HG02623 (cell line): ENCODE data around the gene DPYD.
A peak's percentile ranks its signal among the peaks of the same experiment; 100 is the strongest.

Experiments
- ATAC-seq: cut with Tn5 transposase; IDR thresholded peaks from one replicate; pipeline ENCODE4 v1.9.1; 2021; ENCODE audit warnings: moderate library complexity; ENCODE audit not compliant: unreplicated experiment

The DPYD gene

DNA sequence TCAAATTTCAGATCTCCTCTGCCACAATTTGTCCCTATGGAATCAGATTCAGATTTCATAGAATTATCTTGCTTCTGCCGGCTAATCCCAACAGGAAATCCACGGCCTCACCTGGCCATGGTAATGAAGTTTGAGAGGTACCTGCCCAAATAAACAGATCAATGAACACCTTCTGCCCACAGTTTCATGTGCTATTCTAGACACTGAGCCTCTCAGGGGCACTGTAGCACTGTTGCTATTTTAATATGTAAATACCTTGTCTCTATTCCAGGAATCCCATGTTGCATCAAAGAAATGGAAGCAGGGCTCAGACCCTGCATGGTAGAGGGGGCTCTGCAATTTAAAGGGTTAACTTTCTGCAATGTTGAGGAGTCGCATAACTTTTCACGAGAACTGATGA is 606.1 kb downstream of the DPYD start:
- no peak for ATAC-seq

DNA sequence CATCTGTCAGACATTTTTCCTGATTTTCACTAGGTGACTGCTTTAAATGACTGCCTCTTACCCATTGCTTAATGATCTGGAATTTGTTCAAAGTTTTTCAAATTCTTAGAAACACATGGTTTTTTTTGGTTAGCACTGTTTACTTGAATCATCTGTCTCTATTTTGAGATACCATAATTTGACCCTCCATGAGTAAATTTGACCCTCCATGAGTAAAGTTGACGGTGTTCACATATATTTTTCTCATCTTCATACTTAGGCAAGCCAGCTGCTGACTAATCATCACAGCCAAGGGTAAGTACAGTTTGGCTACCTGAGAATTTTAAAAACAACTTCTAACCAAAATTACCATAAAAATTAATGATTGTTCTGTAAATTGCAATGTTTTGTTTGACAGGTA is 612.7 kb downstream of the DPYD start:
- no peak for ATAC-seq

DNA sequence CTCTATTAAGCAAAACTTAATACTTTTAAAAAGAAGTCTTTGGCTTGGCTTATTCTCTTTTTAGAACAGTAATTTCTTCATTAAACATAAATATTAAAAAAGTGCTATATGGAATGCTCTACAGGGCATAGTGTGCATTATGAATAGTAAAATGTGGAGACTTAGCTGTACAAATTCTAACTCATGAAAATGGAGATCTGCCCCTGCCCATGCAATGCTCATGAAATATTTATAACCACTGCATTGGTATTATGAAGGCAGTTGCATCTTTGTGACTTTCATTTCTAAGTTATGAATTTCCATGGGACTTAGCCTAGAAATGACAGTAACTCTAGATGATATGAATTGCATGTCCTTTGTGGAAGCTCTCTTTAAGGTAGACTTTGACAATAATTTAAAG is 613.3 kb downstream of the DPYD start:
- ATAC-seq: no peak

DNA sequence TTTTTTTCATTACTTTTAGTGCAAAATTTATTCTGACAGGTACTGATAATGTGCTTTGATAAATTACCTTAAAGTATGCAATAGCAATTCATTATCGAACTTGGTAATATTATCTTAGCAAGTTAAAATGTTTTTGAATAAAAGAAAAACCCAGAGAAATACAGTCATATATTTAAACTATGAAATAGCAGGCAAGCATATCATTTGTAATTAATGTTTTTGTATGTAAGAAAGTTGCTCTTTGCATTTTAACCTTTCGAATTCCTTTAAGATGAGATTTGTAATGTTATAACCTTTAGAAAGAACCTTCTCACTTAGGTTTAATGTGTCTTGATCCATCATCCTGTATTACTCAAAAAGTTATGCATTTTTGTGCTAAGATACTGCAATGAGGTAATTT is 613.7 kb downstream of the DPYD start:
- ATAC-seq: no peak

DNA sequence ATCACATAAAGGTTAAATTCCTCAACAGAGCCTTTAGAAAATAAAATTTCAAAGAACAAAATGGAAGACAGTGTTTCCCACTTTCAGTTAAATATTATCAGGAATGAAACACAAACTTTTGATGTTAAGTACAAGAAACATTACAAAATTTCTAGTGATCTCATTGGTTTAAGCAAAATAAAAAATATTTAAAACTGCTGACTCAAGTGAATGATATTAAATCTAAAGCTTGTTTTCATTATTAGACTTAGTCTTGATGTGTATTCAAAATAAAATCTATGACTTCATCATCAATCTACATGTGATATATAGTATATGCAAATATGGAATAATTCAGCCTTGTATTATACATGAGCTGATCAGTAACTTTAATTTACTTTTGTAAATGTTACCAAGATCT is 614.3 kb downstream of the DPYD start:
- ATAC-seq: no peak

GRCh38 chr1:97304366-97304765 is 616.5 kb downstream of the DPYD start:
- ATAC-seq: no peak

DNA sequence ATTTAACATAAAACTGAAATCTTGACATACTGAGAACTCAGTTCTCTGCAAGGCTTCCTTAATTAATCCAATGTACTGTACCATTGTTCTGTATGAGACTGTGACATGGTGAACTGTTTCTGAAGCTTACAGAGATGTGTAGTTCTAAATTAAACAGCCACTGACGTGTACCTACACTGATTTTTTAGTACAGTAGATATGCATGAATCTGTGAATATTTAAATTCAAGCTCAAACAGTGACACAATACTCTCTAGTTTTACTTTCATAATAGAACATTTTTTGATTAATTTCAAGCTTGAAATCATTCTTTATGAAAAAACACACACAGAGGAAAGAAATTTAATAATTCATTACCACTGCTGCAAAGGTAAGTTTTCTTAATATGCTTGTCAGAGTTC is 621.9 kb downstream of the DPYD start:
- ATAC-seq: no peak

DNA sequence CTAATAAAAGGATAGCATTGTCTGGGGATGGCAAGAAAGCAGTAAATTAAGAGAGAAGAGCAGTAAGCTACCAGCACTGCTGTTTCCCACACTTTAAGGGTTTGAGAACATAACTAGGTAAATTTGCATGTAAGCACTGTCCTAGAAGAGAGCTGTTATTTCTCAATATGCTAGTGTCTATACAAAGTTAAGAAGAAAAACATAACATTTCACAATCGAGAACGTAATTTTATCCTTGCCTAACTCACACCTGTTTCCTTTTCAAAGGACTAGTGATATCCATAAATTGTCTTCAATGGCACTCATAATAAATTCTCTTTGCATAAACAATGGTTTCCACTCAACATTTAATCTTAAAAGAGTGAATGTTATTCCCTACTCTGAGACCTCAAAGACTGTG is 623.2 kb downstream of the DPYD start:
- ATAC-seq: no peak

DNA sequence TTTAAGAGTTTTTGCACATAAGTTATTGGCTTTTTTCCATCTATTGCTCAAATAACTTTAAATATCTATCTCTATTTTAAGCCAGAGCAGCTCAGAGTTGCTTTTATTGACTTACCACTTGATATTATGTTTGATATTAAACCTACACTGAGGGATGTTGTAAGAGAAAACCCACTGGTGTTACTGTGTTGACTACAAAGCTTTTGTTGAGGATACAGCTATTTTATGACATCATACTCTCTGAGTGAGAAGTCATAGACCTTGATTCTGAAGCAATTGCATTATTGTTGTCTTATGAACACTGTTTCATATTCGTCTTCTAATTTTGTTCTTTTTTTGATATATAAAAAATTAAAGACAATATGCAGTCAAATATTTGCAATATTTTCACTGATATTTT is 638.9 kb downstream of the DPYD start:
- ATAC-seq: no peak

DNA sequence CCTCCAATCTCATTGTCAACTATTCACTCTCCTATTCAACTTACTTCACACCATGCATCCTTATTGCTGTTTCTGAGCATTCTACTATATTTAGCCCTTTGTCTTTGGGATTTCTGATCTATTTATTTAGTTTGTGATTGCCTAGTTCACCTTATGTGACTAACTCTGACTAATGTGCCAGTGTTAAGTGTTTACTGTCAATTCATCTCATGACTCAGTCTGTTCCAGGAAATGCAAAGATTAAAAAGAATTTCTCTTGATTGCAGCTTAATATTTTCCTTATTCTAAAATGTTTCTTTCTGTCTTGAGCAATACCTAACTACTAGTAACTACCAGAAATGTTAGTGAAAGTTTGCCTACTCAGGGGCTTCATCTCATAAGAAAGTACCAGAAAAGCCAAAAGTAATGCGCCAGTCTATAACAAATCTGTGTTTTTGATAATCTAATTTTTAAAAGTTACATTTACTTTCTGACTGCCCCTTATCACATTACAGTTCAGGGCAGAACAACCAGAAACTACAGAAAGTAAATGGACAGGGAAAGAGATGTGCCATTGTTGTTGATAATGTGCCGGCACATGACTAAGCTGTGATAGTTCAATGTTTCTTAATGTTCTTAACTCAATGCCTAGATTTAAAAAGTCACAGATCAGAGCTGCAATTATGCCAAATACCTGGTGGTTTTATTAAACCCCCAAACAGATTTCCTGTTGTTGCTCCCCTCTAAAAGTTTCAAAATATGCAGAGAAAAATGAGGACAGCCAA is 642.8 kb downstream of the DPYD start:
- ATAC-seq: no peak

GRCh38 chr1:97271916-97272788 is 648.7 kb downstream of the DPYD start:
- no peak for ATAC-seq

DNA sequence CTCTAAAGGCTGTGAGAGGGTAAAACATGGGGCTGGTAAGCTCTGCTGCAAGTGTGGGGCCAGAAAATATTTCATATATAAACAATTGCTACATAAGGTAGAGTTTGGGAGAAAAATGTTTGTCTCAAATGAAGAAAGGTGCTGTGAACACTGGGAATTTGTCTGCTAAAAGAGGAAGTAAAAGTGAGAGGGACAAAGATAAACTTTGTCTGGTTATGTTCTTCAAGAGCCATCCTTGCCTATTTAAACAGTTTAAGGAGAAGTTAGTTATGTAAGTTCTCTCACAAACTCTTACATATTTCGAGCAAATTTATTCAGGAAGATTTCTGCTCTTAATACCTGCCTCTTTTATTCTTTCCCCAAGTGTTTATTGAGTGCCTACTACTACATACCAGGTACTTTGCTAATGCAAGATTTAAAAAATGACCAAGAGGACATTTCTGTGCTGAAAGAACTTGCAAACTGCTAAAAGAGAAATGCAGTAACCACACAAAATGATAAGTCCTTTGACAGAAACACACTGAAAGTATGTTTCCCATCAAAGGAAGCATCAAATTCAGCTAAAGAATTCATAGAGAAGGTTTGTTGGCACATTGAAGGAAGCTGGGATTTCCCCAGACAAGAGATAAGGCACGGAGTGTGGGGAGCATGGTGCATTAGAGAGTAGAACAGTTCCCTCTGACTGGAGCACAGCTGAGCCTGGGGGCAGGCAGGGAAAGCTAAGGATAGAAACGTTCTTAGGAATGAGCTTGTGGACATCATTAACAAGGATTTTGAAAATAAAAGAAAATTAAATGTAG is 650.1 kb downstream of the DPYD start:
- ATAC-seq: peak; percentile 48

- no peak for ATAC-seq
Observed at GRCh38 chr1:97265630-97266029, 655.2 kb downstream of the DPYD start.

DNA sequence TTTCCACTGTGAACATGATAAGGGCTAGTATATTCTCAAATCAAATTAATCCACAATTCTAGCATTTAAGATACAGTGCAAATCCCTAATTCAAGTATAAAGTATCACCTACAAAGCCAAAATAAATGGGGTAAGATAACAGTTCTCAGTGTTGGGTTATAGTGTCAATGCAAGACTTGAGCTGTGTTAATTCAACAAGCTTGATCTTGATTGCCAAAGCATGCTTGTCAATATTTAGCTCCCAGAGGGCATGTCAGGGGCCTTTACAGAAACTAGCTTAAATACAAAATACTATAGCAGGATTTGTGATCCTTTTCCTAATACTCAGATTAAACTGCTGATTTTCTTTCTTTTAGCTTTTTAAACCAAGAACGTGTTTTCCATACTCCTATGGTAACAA is 658.0 kb downstream of the DPYD start:
- no peak for ATAC-seq

GRCh38 chr1:97258597-97258996 is 662.2 kb downstream of the DPYD start:
- no peak for ATAC-seq

DNA sequence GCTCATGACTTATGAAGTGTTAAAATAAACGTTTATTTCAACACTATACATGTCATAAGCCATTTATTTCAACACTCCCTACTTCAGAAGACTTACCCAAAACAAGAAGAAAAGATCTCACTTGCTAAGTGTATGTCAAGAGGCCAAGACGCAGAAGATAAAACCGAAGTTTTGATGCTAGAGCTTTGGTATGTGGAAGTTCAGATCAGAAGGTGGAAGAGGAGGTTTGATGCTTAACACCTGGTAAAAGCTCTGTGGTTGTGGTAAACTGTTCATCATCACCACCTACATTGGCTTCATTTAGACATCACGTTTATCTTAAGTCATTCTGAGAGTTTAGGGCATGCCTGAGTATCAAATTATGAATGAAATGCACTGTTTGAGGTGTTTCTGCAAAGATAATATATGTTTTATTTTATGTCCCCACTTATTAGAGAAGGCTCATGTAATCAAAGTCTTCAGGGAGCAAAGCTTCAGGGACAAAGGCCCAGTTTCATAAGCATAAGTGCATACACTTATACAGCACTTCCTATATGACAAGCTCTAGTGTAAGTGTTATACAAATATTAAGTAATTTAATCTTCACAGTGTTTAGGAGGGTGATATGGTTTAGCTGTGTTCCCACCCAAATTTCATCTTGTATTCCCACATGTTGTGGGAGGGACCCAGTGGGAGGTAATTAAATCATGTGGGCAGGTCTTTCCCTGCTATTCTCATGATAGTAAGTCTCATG is 665.9 kb downstream of the DPYD start:
- ATAC-seq: no peak

DNA sequence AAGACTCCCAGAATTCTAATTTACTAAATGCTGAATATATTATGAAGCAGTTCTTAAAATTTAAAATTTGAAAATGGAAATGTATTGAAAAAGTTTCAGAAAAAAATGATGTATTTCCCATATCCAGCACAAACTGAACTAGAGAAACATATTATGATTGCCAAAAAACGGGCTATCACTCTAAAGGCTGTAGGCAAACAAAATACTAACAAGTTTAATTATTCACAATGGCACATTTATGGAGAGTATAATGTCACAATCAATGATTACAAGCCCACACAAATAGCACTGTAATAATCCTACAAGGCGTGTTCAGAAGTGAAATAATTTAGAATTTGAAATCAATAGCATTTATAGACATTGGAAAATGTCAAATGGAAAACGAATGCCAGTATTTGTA is 667.9 kb downstream of the DPYD start:
- no peak for ATAC-seq

DNA sequence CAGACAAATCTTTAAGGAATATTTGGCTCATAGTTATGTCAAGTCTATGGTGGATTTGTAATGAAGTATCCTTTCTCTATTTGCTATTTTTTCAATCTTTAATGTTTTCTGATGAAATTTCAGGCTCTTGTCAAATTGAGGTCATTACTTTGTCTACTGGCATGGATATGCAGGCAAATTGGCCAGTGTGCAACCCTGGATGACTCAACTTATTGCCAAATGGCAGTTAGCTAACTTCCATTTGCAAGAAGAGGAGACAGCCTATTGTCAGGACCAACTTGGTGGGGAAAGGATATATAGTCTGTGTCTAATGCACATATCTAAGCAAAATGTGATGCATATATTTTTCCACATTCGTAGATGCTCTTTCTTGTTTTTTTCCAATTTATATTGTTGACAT is 668.8 kb downstream of the DPYD start:
- no peak for ATAC-seq

DNA sequence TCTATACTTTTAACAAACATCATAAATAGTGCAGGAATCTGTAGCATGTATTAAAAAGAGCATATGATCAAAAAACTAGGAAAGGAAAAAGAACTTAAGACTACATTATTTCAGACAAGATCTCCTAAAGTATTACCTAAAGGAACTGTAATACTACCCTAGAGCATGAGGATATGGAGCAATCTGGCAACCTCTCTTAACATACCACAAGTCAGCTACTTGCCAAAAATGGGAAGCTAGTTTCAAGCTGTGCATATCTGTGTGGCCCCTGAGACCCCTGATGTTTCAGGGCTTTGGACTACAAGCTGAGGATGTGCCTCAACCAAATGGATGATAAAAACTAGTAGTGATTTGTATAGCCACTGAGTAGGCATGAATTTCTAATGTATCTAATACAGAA is 673.6 kb downstream of the DPYD start:
- no peak for ATAC-seq

GRCh38 chr1:97245682-97246081 is 675.2 kb downstream of the DPYD start:
- ATAC-seq: no peak

DNA sequence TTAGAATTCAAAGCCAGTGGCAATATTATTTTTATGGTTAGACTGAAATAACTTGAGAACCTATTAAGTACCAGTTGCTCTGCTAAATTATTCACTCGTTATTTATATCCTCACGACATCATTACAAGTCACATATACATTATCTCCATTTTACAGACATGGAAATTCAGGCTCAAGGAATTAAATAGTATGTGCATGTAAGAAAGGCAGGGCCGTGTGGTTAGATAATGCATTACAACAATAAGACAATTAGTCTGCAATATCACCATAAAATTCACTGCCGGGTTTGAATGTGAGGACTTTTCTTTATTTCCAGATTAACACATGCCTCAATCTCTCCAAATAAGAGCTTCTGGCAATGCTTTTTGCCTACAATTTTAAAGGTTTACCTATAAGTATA is 675.8 kb downstream of the DPYD start:
- ATAC-seq: no peak
